Caco-2 (cell line): ENCODE data around the gene PFKM. TPM values are rescaled to one million over a fixed set of nuclear protein-coding genes. Genes with fewer than 3 reads are reported as not detected.
A peak's percentile ranks its signal among the peaks of the same experiment; 100 is the strongest.

Experiments
- BruUV-seq: library from RNA; stranded (reverse); fragments of 400-500 nt; replicated peaks from 2 replicates; lab custom pipeline; 2021; lab: Mats Ljungman, UMichigan
- CTCF ChIA-PET: fragments of 300-600 bp; sonication (Branson Sonifier 250); formaldehyde crosslinking; loops from one replicate; lab custom pipeline; 2022; ENCODE audit warnings: antibody characterized with exemption; lab: Charles Lee
- POLR2A ChIA-PET: fragments of 300-600 bp; sonication (Branson Sonifier 250); formaldehyde crosslinking; loops from one replicate; lab custom pipeline; 2022; ENCODE audit warnings: antibody characterized with exemption; lab: Charles Lee
- DNase-seq, 2 experiments: peaks; one replicate each; pipeline versions ENCODE4 v3.0.0 to v3.0.0-alpha.2; 2020 to 2022
- H3K27me3 ChIP-seq: replicated peaks from 2 replicates; pipeline ENCODE4 v1.6.0; 2011; ENCODE audit warnings: low read length; ENCODE audit not compliant: control insufficient read depth, insufficient read depth
- H3K36me3 ChIP-seq: 2 replicates; pipeline ENCODE4 v1.5.1; 2011; ENCODE audit warnings: low read length; ENCODE audit not compliant: control insufficient read depth, insufficient read depth
- H3K4me1 ChIP-seq: fragments of 250-450 bp; sonication (Bioruptor Pico); 2 replicates; pipeline ENCODE4 v1.5.1; 2020; ENCODE audit warnings: mild to moderate bottlenecking
- H3K4me3 ChIP-seq: 2 replicates; pipeline ENCODE4 v1.5.1; 2011; ENCODE audit warnings: low read depth, mild to moderate bottlenecking, control low read depth, low read length
- H3K9me3 ChIP-seq: fragments of 250-450 bp; sonication (Bioruptor Pico); 2 replicates; pipeline ENCODE4 v1.5.1; 2020; ENCODE audit warnings: mild to moderate bottlenecking, moderate library complexity
- H3K27ac Mint-ChIP-seq: one replicate; pipeline ENCODE4 v1.8.0; 2022; ENCODE audit warnings: mixed read lengths; ENCODE audit not compliant: unreplicated experiment
- H3K27me3 Mint-ChIP-seq: one replicate; pipeline ENCODE4 v1.8.0; 2022; ENCODE audit warnings: mixed read lengths; ENCODE audit not compliant: insufficient read depth, unreplicated experiment
- H3K36me3 Mint-ChIP-seq: one replicate; pipeline ENCODE4 v1.8.0; 2022; ENCODE audit warnings: mild to moderate bottlenecking, mixed read lengths; ENCODE audit not compliant: insufficient read depth, unreplicated experiment
- H3K4me1 Mint-ChIP-seq: one replicate; pipeline ENCODE4 v1.8.0; 2022; ENCODE audit warnings: low read depth, mixed read lengths; ENCODE audit not compliant: unreplicated experiment
- H3K4me3 Mint-ChIP-seq: one replicate; pipeline ENCODE4 v1.8.0; 2022; ENCODE audit warnings: mild to moderate bottlenecking, moderate library complexity, mixed read lengths; ENCODE audit not compliant: unreplicated experiment
- H3K9me3 Mint-ChIP-seq: one replicate; pipeline ENCODE4 v1.8.0; 2022; ENCODE audit warnings: mixed read lengths; ENCODE audit not compliant: unreplicated experiment
- CTCF ChIP-seq, 2 experiments: fragments of 200-600 bp in 1 of 2; IDR thresholded peaks; 1 replicate in 1 of 2; 2 replicates in 1 of 2; pipeline versions ENCODE4 v1.5.1 to v1.8.0; 2011 to 2022; ENCODE audit warnings: antibody characterized with exemption in 1 of 2, control low read depth in 1 of 2, inconsistent platforms in 1 of 2, low read depth in 1 of 2, low read length in 1 of 2, mild to moderate bottlenecking in 1 of 2, moderate library complexity in 1 of 2; ENCODE audit not compliant: insufficient read depth in 1 of 2, severe bottlenecking in 1 of 2, unreplicated experiment in 1 of 2
- intact Hi-C: fragments of 100-400 bp; cut with micrococcal nuclease; formaldehyde crosslinking; loops from one replicate; pipeline ENCODE4 v1.10.0; 2022; ENCODE audit not compliant: unreplicated experiment
- total RNA-seq: library from RNA; stranded (reverse); gene quantifications from 2 replicates; pipeline ENCODE4 v1.2.3, GENCODE V29; 2022

Gene PFKM
- total RNA-seq, 1 experiment from 2014 or later, result 96.8 TPM

GRCh38 chr12:48115957-48116356 is 3.2 kb upstream of the PFKM start:
- H3K4me1 Mint-ChIP-seq, result peaks cover 12% of the 10 kb centered on the region
- TF ChIP-seq CTCF (IDR thresholded peaks at IDR 0.05; ENCODE audit: insufficient read depth in 1 of 2, low read depth in 1 of 2, low read length in 1 of 2, severe bottlenecking in 1 of 2, unreplicated experiment in 1 of 2), result no peak
- Histone ChIP-seq H3K36me3 (no peaks in the 10 kb centered on the region), H3K27me3 (no peaks in the 10 kb centered on the region), H3K4me3 (no peak overlapping the region), H3K4me1 (peaks cover 24% of the 10 kb centered on the region), H3K9me3 (no peaks in the 10 kb centered on the region)
- POLR2A ChIA-PET, result no interaction called here
- CTCF ChIA-PET, result no interaction called here
- no peak overlapping the region for H3K4me3 Mint-ChIP-seq
- no peaks in the 10 kb centered on the region for H3K27me3 Mint-ChIP-seq
- BruUV-seq, result no TSS peak
- intact Hi-C loops, result no loop called here
- no peak for DNase-seq
- H3K27ac Mint-ChIP-seq, result no peak overlapping the region
- no peaks in the 10 kb centered on the region for H3K9me3 Mint-ChIP-seq
- H3K36me3 Mint-ChIP-seq, result peaks cover 6% of the 10 kb centered on the region

- H3K27ac Mint-ChIP-seq, result peak overlapping the region; percentile 70
- peaks cover 20% of the 10 kb centered on the region for H3K4me1 ChIP-seq
- H3K4me3 ChIP-seq, result peak overlapping the region; percentile 80
- TSS peak; percentile 55 for BruUV-seq
- no peaks in the 10 kb centered on the region for H3K9me3 ChIP-seq
- ChIA-PET POLR2A (interaction anchor here (0.6 to 2.6 kb wide), 5 partner anchors 12 to 490 kb away, joined by 3 to 12 read pairs (median 5); partner anchors contain the start of genes ASB8, CCDC184 and SENP1), CTCF (interaction anchor here (0.5 to 2.2 kb wide), 6 partner anchors 8 to 1966 kb away, joined by 4 to 13 read pairs (median 6); partner anchors contain the start of genes ASB8, SENP1 and SMARCD1)
- no peaks in the 10 kb centered on the region for H3K9me3 Mint-ChIP-seq
- H3K27me3 Mint-ChIP-seq, result no peaks in the 10 kb centered on the region
- H3K4me3 Mint-ChIP-seq, result peak overlapping the region; percentile 92
- DNase-seq, result peak; percentile 28 to 61
- H3K27me3 ChIP-seq, result no peaks in the 10 kb centered on the region
- no peaks in the 10 kb centered on the region for H3K36me3 ChIP-seq
- intact Hi-C loops, result no loop called here
- H3K4me1 Mint-ChIP-seq, result peaks cover 18% of the 10 kb centered on the region
- TF ChIP-seq CTCF (IDR thresholded peaks at IDR 0.05; ENCODE audit: insufficient read depth in 1 of 2, low read depth in 1 of 2, low read length in 1 of 2, severe bottlenecking in 1 of 2, unreplicated experiment in 1 of 2), result no peak
- H3K36me3 Mint-ChIP-seq, result peaks cover 10% of the 10 kb centered on the region
These were observed 786 bp upstream of the PFKM start for GRCh38 chr12:48118284-48118871.

GRCh38 chr12:48119834-48120195 is 651 bp downstream of the PFKM start:
- TF ChIP-seq CTCF (IDR thresholded peaks at IDR 0.05; ENCODE audit: insufficient read depth in 1 of 2, low read depth in 1 of 2, low read length in 1 of 2, severe bottlenecking in 1 of 2, unreplicated experiment in 1 of 2), result no peak
- H3K9me3 ChIP-seq, result no peaks in the 10 kb centered on the region
- Mint-ChIP-seq H3K4me1 (peaks cover 18% of the 10 kb centered on the region), H3K36me3 (peaks cover 17% of the 10 kb centered on the region), H3K27me3 (no peaks in the 10 kb centered on the region), H3K4me3 (peak overlapping the region; percentile 92), H3K27ac (peak overlapping the region; percentile 70), H3K9me3 (no peaks in the 10 kb centered on the region)
- no peak for DNase-seq
- H3K27me3 ChIP-seq, result no peaks in the 10 kb centered on the region
- H3K4me3 ChIP-seq, result peak overlapping the region; percentile 80
- BruUV-seq, result TSS peak; percentile 47
- peaks cover 20% of the 10 kb centered on the region for H3K4me1 ChIP-seq
- intact Hi-C loops, result loop anchor here (1.0 kb wide), 2 partner anchors 14 to 37 kb away; partner anchors contain the start of genes ASB8 and SENP1
- H3K36me3 ChIP-seq, result no peaks in the 10 kb centered on the region; the same call in 1 of the 2 replicates
- CTCF ChIA-PET, result interaction anchor here (1.7 to 2.2 kb wide), 4 partner anchors 9 to 38 kb away, joined by 6 to 13 read pairs (median 9); partner anchors contain the start of genes ASB8 and SENP1
- POLR2A ChIA-PET, result interaction anchor here (0.6 to 2.6 kb wide), 5 partner anchors 13 to 404 kb away, joined by 3 to 12 read pairs (median 4); partner anchors contain the start of genes ASB8 and SENP1
